NOMO-1 (cell line): ENCODE data around the gene OR4M1.
"Not testable (repeated sequence)": the region's sequence is repeated elsewhere in the genome, so short reads cannot be mapped to it uniquely, and the experiment has no call there.

Experiments
- DNase-seq, 2 experiments: peaks; one replicate each; lab custom pipeline; 2025; ENCODE audit not compliant: unreplicated experiment in 2 of 2; lab: John Stamatoyannopoulos, UW

The OR4M1 gene

DNA sequence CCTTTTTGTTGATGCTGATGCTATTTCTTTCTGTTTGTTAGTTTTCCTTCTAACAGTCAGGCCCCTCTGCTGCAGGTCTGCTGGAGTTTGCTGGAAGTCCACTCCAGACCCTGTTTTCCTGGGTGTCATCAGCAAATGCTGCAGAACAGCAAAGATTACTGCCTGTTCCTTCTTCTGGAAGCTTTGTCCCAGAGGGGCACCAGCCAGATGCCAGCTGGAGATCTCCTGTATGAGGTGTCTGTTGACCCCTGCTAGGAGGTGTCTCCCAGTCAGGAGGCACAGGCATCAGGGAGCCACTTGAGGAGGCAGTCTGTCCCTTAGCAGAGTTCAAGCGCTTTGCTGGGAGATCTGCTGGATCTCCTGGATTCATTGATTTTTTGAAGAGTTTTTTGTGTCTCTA is 46.6 kb downstream of the OR4M1 start:
- not testable (repeated sequence) for DNase-seq

- not testable (repeated sequence) for DNase-seq
Measured at GRCh38 chr14:19821016-19821415, 47.7 kb downstream of the OR4M1 start.

- DNase-seq, result no peak
Measured at GRCh38 chr14:19823178-19823577, 49.9 kb downstream of the OR4M1 start.

DNA sequence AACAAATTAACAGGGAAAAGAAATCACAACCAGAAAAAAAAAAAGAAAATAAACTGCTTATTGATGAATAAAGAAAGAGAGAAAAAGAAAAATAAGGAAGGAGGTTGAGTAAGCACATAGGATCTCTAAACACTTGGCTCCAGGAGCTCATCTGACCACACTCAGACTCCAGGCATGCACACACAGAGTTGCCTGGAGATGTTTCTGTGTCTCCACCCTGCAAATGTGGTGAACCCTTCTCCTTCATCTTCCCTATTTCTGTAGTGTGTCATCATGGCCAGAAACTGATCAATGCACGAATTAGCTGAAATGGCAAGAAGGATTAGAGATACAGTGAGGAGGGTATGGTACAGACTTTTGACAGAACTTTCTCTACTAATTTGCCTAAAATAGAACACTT is 50.5 kb downstream of the OR4M1 start:
- DNase-seq, result no peak

DNA sequence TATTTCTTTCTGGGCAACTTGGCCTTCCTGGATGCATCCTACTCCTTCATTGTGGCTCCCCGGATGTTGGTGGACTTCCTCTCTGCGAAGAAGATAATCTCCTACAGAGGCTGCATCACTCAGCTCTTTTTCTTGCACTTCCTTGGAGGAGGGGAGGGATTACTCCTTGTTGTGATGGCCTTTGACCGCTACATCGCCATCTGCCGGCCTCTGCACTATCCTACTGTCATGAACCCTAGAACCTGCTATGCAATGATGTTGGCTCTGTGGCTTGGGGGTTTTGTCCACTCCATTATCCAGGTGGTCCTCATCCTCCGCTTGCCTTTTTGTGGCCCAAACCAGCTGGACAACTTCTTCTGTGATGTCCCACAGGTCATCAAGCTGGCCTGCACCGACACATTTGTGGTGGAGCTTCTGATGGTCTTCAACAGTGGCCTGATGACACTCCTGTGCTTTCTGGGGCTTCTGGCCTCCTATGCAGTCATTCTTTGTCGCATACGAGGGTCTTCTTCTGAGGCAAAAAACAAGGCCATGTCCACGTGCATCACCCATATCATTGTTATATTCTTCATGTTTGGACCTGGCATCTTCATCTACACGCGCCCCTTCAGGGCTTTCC is 54.4 kb downstream of the OR4M1 start:
- not testable (repeated sequence) for DNase-seq

DNA sequence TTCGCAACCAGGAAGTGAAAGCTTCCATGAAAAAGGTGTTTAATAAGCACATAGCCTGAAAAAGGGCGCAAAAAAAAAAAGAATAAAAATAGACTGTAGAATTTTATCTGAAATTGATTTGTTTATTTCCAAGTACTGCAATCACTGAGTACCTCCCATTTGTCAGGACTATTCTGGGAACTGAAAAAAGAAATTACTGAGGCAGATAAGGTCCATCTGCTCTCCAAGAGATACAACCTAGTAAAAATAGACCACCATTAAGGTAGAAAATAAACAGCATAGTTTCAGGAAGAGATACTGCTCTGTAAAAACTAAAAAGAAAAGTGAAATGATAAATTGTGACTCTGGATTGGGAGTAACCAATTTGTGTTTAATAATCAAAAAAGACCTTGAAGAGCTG is 55.0 kb downstream of the OR4M1 start:
- no peak for DNase-seq
